ENCODE data around the gene DGKH. TPM values are rescaled to one million over a fixed set of nuclear protein-coding genes. Genes with fewer than 3 reads are reported as not detected.

The DGKH gene
- total and polyA plus RNA-seq, 2 donors (not counting 1 experiment from before 2014, with no cell fraction given) = 0.06 to 0.67 TPM

GRCh38 chr13:42022336-42022735, 26.1 kb upstream of the DGKH start:
- no peaks in the 10 kb centered on the region for H3K4me1 Mint-ChIP-seq
- H3K27me3 ChIP-seq (replicated peaks in 1 of 4; ENCODE audit: control extremely low read depth in 1 of 4, control insufficient read depth in 3 of 4, insufficient read depth in 4 of 4, low read length in 3 of 4) = peaks cover 0 to 13% (median 2%) of the 10 kb centered on the region in 4 experiments
- ChIA-PET POLR2A (no interaction called here), CTCF (no interaction called here)
- H3K9ac ChIP-seq (ENCODE audit: low read length) = no peak overlapping the region
- H3K4me3 ChIP-seq (ENCODE audit: control extremely low read depth in 1 of 5, extremely low read depth in 1 of 5, insufficient read depth in 1 of 5, low read depth in 2 of 5, low read length in 4 of 5) = no peak overlapping the region
- ATAC-seq (ENCODE audit: low read depth) (no peak), DNase-seq (no peak)
- intact Hi-C loops (cut with micrococcal nuclease) = no loop called here
- WGBS (ENCODE audit: insufficient coverage) = 100% methylated on average over 1 of the region's 4 CpGs
- no peak overlapping the region for H2AFZ ChIP-seq (ENCODE audit: insufficient read depth, low read depth, low read length, poor library complexity, severe bottlenecking)
- no peak overlapping the region for H3K27ac Mint-ChIP-seq
- H3K4me1 ChIP-seq (ENCODE audit: control insufficient read depth in 2 of 2, insufficient read depth in 2 of 2, low read length in 2 of 2) = no peaks in the 10 kb centered on the region
- no peaks in the 10 kb centered on the region for H3K9me3 Mint-ChIP-seq (ENCODE audit: insufficient read depth)
- H3K36me3 ChIP-seq (replicated peaks in 1 of 2; ENCODE audit: control extremely low read depth in 1 of 2, control insufficient read depth in 1 of 2, extremely low read depth in 1 of 2, insufficient read depth in 2 of 2, low read length in 1 of 2) = no peaks in the 10 kb centered on the region
- H4K20me1 ChIP-seq (ENCODE audit: control insufficient read depth, insufficient read depth, low read length, poor library complexity, severe bottlenecking) = no peaks in the 10 kb centered on the region
- TF ChIP-seq CTCF (IDR thresholded peaks at IDR 0.05) (no peak), EZH2 (IDR thresholded peaks at IDR 0.05; ENCODE audit: borderline replicate concordance, insufficient read depth, low read depth, low read length, poor library complexity, severe bottlenecking) (no peak)
- peaks cover 13% of the 10 kb centered on the region for H3K27me3 Mint-ChIP-seq
- no peaks in the 10 kb centered on the region for H3K79me2 ChIP-seq (ENCODE audit: control insufficient read depth, insufficient read depth, low read length)
- H3K9me3 ChIP-seq (ENCODE audit: control extremely low read depth in 1 of 3, control insufficient read depth in 2 of 3, insufficient read depth in 1 of 3, low read length in 2 of 3) = peaks cover 0 to 2% (median 0%) of the 10 kb centered on the region in 3 donors
- no peak overlapping the region for H3K4me2 ChIP-seq (replicated peaks; ENCODE audit: low read depth, low read length, poor library complexity, severe bottlenecking)
- H3K4me3 Mint-ChIP-seq = no peak overlapping the region
- H3K27ac ChIP-seq (ENCODE audit: low read length in 2 of 2) = no peak overlapping the region

- no peak overlapping the region for H3K4me3 ChIP-seq (ENCODE audit: control extremely low read depth in 1 of 5, extremely low read depth in 1 of 5, insufficient read depth in 1 of 5, low read depth in 2 of 5, low read length in 4 of 5)
- H4K20me1 ChIP-seq (ENCODE audit: control insufficient read depth, insufficient read depth, low read length, poor library complexity, severe bottlenecking) = no peaks in the 10 kb centered on the region
- DNase-seq (no peak), ATAC-seq (ENCODE audit: low read depth) (no peak)
- POLR2A ChIA-PET = no interaction called here
- H3K9me3 ChIP-seq (ENCODE audit: control extremely low read depth in 1 of 3, control insufficient read depth in 2 of 3, insufficient read depth in 1 of 3, low read length in 2 of 3) = peaks cover 0 to 2% (median 0%) of the 10 kb centered on the region in 3 donors
- intact Hi-C loops (cut with micrococcal nuclease) = no loop called here
- TF ChIP-seq CTCF (IDR thresholded peaks at IDR 0.05) (no peak), EZH2 (IDR thresholded peaks at IDR 0.05; ENCODE audit: borderline replicate concordance, insufficient read depth, low read depth, low read length, poor library complexity, severe bottlenecking) (no peak)
- Mint-ChIP-seq H3K4me1 (no peaks in the 10 kb centered on the region), H3K9me3 (ENCODE audit: insufficient read depth) (no peaks in the 10 kb centered on the region), H3K27ac (no peak overlapping the region), H3K27me3 (peaks cover 9% of the 10 kb centered on the region), H3K4me3 (no peak overlapping the region)
- no peak overlapping the region for H2AFZ ChIP-seq (ENCODE audit: insufficient read depth, low read depth, low read length, poor library complexity, severe bottlenecking)
- no peaks in the 10 kb centered on the region for H3K79me2 ChIP-seq (ENCODE audit: control insufficient read depth, insufficient read depth, low read length)
- 100% methylated on average over 1 of the region's 2 CpGs for WGBS (ENCODE audit: insufficient coverage)
- no peaks in the 10 kb centered on the region for H3K4me1 ChIP-seq (ENCODE audit: control insufficient read depth in 2 of 2, insufficient read depth in 2 of 2, low read length in 2 of 2)
- no peaks in the 10 kb centered on the region for H3K36me3 ChIP-seq (replicated peaks in 1 of 2; ENCODE audit: control extremely low read depth in 1 of 2, control insufficient read depth in 1 of 2, extremely low read depth in 1 of 2, insufficient read depth in 2 of 2, low read length in 1 of 2)
- peaks cover 0 to 11% (median 3%) of the 10 kb centered on the region in 4 experiments for H3K27me3 ChIP-seq (replicated peaks in 1 of 4; ENCODE audit: control extremely low read depth in 1 of 4, control insufficient read depth in 3 of 4, insufficient read depth in 4 of 4, low read length in 3 of 4)
- CTCF ChIA-PET = no interaction called here
- H3K9ac ChIP-seq (ENCODE audit: low read length) = no peak overlapping the region
- H3K27ac ChIP-seq (ENCODE audit: low read length in 2 of 2) = no peak overlapping the region
- no peak overlapping the region for H3K4me2 ChIP-seq (replicated peaks; ENCODE audit: low read depth, low read length, poor library complexity, severe bottlenecking)
Observed at GRCh38 chr13:42022796-42023493, 25.5 kb upstream of the DGKH start.

All from B cell (primary cell).